Liver (tissue), 9 donors: Measurements from ENCODE around the gene RTBDN. TPM values are rescaled to one million over a fixed set of nuclear protein-coding genes. Genes with fewer than 3 reads are reported as not detected.

Source experiments
- DNase-seq: peaks from one replicate; pipeline ENCODE4 v3.0.0-alpha.2; 2017; ENCODE audit warnings: low spot score
- H3K27ac ChIP-seq, 2 donors: one replicate each; pipeline ENCODE4 v1.7.0; 2013; ENCODE audit warnings: inconsistent platforms in 2 of 2, low read length in 2 of 2, control low read depth in 1 of 2, low read depth in 1 of 2, mild to moderate bottlenecking in 1 of 2
- H3K27me3 ChIP-seq, 4 donors: one replicate each; pipeline versions ENCODE4 v1.6.1 to v1.7.0; 2013; ENCODE audit warnings: low read length in 3 of 4, inconsistent platforms in 1 of 4, mild to moderate bottlenecking in 1 of 4, moderate library complexity in 1 of 4; ENCODE audit not compliant: control insufficient read depth in 4 of 4, insufficient read depth in 4 of 4
- H3K36me3 ChIP-seq, 4 donors: one replicate each; pipeline versions ENCODE4 v1.6.1 to v1.7.0; 2013; ENCODE audit warnings: low read length in 3 of 4, mild to moderate bottlenecking in 3 of 4, low read depth in 1 of 4, moderate library complexity in 1 of 4; ENCODE audit not compliant: control insufficient read depth in 4 of 4, insufficient read depth in 3 of 4
- H3K4me1 ChIP-seq, 4 donors: one replicate each; pipeline versions ENCODE4 v1.6.1 to v1.7.0; 2013; ENCODE audit warnings: low read length in 3 of 4, mild to moderate bottlenecking in 3 of 4, moderate library complexity in 1 of 4; ENCODE audit not compliant: control insufficient read depth in 4 of 4, insufficient read depth in 4 of 4
- H3K4me3 ChIP-seq, 3 donors: one replicate each; pipeline versions ENCODE4 v1.6.1 to v1.7.0; 2013; ENCODE audit warnings: low read length in 3 of 3, control low read depth in 1 of 3, low read depth in 1 of 3, mild to moderate bottlenecking in 1 of 3
- H3K9ac ChIP-seq, 2 donors: one replicate each; pipeline ENCODE4 v1.7.0; 2013; ENCODE audit warnings: low read length in 2 of 2, mild to moderate bottlenecking in 2 of 2, moderate library complexity in 2 of 2, control low read depth in 1 of 2, low read depth in 1 of 2
- H3K9me3 ChIP-seq, 4 donors: one replicate each; pipeline versions ENCODE4 v1.6.1 to v1.7.0; 2013; ENCODE audit warnings: low read length in 3 of 4; ENCODE audit not compliant: control insufficient read depth in 4 of 4
- ATF3 ChIP-seq: IDR thresholded peaks from 2 replicates; pipeline ENCODE4 v1.6.1; 2016; ENCODE audit warnings: antibody characterized with exemption
- CTCF ChIP-seq: fragments of 150-350 bp; IDR thresholded peaks from 2 replicates; pipeline ENCODE4 v1.5.1; 2017; ENCODE audit warnings: improper control_type of control experiment, low read depth, low read length; ENCODE audit not compliant: missing input control
- EGR1 ChIP-seq, 2 donors: IDR thresholded peaks; 2 replicates each; pipeline ENCODE4 v1.6.1; 2016 to 2018; ENCODE audit warnings: antibody characterized with exemption in 2 of 2, low read depth in 2 of 2
- FOXA1 ChIP-seq: IDR thresholded peaks from 2 replicates; pipeline ENCODE4 v1.6.1; 2016; ENCODE audit warnings: antibody characterized with exemption
- FOXA2 ChIP-seq: IDR thresholded peaks from 2 replicates; pipeline ENCODE4 v1.6.1; 2016; ENCODE audit warnings: antibody characterized with exemption
- GABPA ChIP-seq, 2 donors: IDR thresholded peaks in 1 of 2; conservative IDR thresholded peaks in 1 of 2; 2 replicates each; pipeline ENCODE4 v1.6.1; 2016; ENCODE audit warnings: antibody characterized with exemption in 2 of 2, mild to moderate bottlenecking in 1 of 2, moderate library complexity in 1 of 2
- HNF4G ChIP-seq: IDR thresholded peaks from 2 replicates; pipeline ENCODE4 v1.6.1; 2016; ENCODE audit warnings: antibody characterized with exemption
- MAX ChIP-seq: IDR thresholded peaks from 2 replicates; pipeline ENCODE4 v1.6.1; 2016; ENCODE audit warnings: antibody characterized with exemption
- NR2F2 ChIP-seq: IDR thresholded peaks from 2 replicates; pipeline ENCODE4 v1.6.1; 2016; ENCODE audit warnings: antibody characterized with exemption
- RAD21 ChIP-seq, 2 donors: IDR thresholded peaks; 2 replicates each; pipeline ENCODE4 v1.6.1; 2016; ENCODE audit warnings: antibody characterized with exemption in 2 of 2, mild to moderate bottlenecking in 2 of 2
- RXRA ChIP-seq, 2 donors: IDR thresholded peaks; 2 replicates each; pipeline ENCODE4 v1.6.1; 2017 to 2018; ENCODE audit warnings: antibody characterized with exemption in 2 of 2, mild to moderate bottlenecking in 1 of 2
- SP1 ChIP-seq: IDR thresholded peaks from 2 replicates; pipeline ENCODE4 v1.6.1; 2018; ENCODE audit warnings: antibody characterized with exemption, mild to moderate bottlenecking
- TAF1 ChIP-seq: conservative IDR thresholded peaks from 2 replicates; pipeline ENCODE4 v1.6.1; 2016; ENCODE audit warnings: antibody characterized with exemption, mild to moderate bottlenecking
- YY1 ChIP-seq: IDR thresholded peaks from 2 replicates; pipeline ENCODE4 v1.6.1; 2016; ENCODE audit warnings: antibody characterized with exemption, mild to moderate bottlenecking
- ZBTB33 ChIP-seq: IDR thresholded peaks from 2 replicates; pipeline ENCODE4 v1.6.1; 2016; ENCODE audit warnings: antibody characterized with exemption
- WGBS: extraction: QIAGEN DNeasy Blood & Tissue Kit; methylation state at CpG from one replicate; pipeline ENCODE4 v1.1.7; 2013; 5-methylcytosine and 5-hydroxymethylcytosine counted together
- polyA plus RNA-seq, 2 donors: library from polyadenylated mRNA; stranded (reverse) in 1 of 2; unstranded in 1 of 2; fragments of 200-250 nt in 1 of 2; fragments of >200 nt in 1 of 2; fragmentation: Nextera tagmentation in 1 of 2; extraction: Ambion mirVana in 1 of 2; gene quantifications; one replicate each; pipeline versions ENCODE4 v1.2.1 to v1.2.3, GENCODE V29; 2013 to 2015
- total RNA-seq, 2 donors: library from RNA; depleted of rRNA; stranded (reverse); fragments of >200 nt; gene quantifications; one replicate each; pipeline ENCODE4 v1.2.3, GENCODE V29; 2014
- donor health status: healthy.
- donor health status: healthy.
- donor health status: healthy.
- donor health status: healthy.
- donor health status: healthy.

The RTBDN gene
- total and polyA plus RNA-seq, 4 donors = not detected

GRCh38 chr19:12871681-12872080, 37.3 kb upstream of the RTBDN start:
- no peak for DNase-seq
- Histone ChIP-seq H3K36me3 (peaks cover 0 to 7% (median 4%) of the 10 kb centered on the region in 4 donors), H3K9me3 (no peaks in the 10 kb centered on the region), H3K9ac (no peak overlapping the region), H3K4me1 (peaks cover 0 to 12% (median 7%) of the 10 kb centered on the region in 4 donors), H3K27me3 (no peaks in the 10 kb centered on the region), H3K27ac (no peak overlapping the region), H3K4me3 (no peak overlapping the region)
- WGBS = 90% methylated on average over 3 of the region's 3 CpGs
- TF ChIP-seq MAX (no peak), FOXA1 (no peak), HNF4G (no peak), FOXA2 (no peak), YY1 (no peak), ZBTB33 (no peak), RAD21 (IDR thresholded peaks at IDR 0.05) (no peak), ATF3 (no peak), GABPA (IDR thresholded peaks at IDR 0.05 in 1 of 2, conservative IDR thresholded peaks at IDR 0.05 in 1 of 2) (no peak), NR2F2 (no peak), RXRA (IDR thresholded peaks at IDR 0.05) (no peak), EGR1 (IDR thresholded peaks at IDR 0.05; ENCODE audit: low read depth in 2 of 2) (no peak), SP1 (no peak), CTCF (no peak)

GRCh38 chr19:12868540-12869112, 34.2 kb upstream of the RTBDN start:
- H3K4me3 ChIP-seq = no peak overlapping the region
- 93% methylated on average over 10 of the region's 10 CpGs for WGBS
- no peaks in the 10 kb centered on the region for H3K36me3 ChIP-seq
- no peak overlapping the region for H3K27ac ChIP-seq
- H3K27me3 ChIP-seq = no peaks in the 10 kb centered on the region
- no peak overlapping the region for H3K9ac ChIP-seq
- peaks cover 0 to 14% (median 7%) of the 10 kb centered on the region in 4 donors for H3K4me1 ChIP-seq
- TF ChIP-seq TAF1 (no peak), FOXA2 (no peak)
- no peak for DNase-seq
- H3K9me3 ChIP-seq = no peaks in the 10 kb centered on the region
